NB4 (cell line): ENCODE measurements around the gene ZBTB20.

ENCODE experiments used
- CTCF ChIP-seq: IDR thresholded peaks from one replicate; pipeline ENCODE4 v1.5.1; 2012; ENCODE audit warnings: low read depth, low read length
- MAX ChIP-seq: IDR thresholded peaks from 2 replicates; pipeline ENCODE4 v1.6.1; 2011; ENCODE audit warnings: low read depth, low read length
- POLR2A ChIP-seq: IDR thresholded peaks from 2 replicates; pipeline ENCODE4 v1.6.1; 2011; ENCODE audit warnings: mild to moderate bottlenecking; ENCODE audit not compliant: insufficient read length; ENCODE audit errors: extremely low read depth

DNA sequence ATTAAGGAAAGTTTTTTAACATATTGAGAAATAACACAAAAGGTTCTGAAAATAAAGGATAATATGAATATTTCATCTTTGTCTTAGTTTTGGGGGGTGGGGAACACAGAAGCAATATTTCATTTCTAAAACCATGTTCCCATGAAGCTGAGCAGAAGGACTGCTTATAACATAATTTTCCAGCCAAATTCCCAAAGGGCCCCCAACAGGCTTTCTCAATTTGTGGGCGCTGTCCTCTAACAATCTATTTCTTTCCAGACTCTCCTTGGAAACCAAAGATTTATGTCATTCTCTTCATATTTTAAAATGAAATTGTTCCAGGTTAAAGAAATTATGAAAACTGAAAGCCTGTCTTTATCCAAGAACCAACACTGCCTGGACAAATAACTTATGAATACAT is 273.5 kb downstream of the ZBTB20 start:
- TF ChIP-seq CTCF: no peak
- no peak for TF ChIP-seq MAX
- no peak for TF ChIP-seq POLR2A
